ENCODE measurements around the gene OXCT2.

The OXCT2 gene

GRCh38 chr1:39802496-39803260, 31.5 kb upstream of the OXCT2 start:
- no CpG with 5 or more reads among the region's 14 CpGs for WGBS, 2 donors (ENCODE audit: extremely low coverage in 2 of 2, insufficient read length in 2 of 2, insufficient replicate concordance in 1 of 2)
- Histone ChIP-seq H4K91ac (ENCODE audit: low read depth, low read length, poor library complexity) (no peak overlapping the region), H3K27me3 (ENCODE audit: control insufficient read depth in 3 of 3, insufficient read depth in 3 of 3, low read depth in 1 of 3, low read length in 3 of 3) (peaks cover 0 to 3% (median 0%) of the 10 kb centered on the region in 3 experiments)

DNA sequence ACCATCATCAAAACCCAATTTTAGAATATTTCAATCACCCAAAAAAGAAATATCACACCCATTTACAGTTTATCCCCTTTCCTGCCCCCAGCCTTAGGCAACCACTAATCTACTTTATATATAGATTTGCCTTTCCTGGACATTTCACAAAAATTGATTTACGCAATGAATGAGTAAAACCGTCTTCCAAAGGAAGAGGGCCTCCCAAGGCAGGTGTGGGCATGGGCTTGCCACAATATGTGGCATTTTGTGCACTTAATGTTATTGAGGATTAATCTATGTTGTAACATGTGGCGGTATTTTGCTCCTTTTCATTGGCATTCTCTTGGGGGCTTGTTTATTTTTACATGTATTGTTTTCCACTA, 29.3 kb upstream of the OXCT2 start:
- Histone ChIP-seq H3K4ac (ENCODE audit: low read length) (no peak overlapping the region), H3K18ac (ENCODE audit: low read length) (no peak overlapping the region), H2AFZ (ENCODE audit: low read length) (no peak overlapping the region), H3K9me3 (replicated peaks in 1 of 2; ENCODE audit: control insufficient read depth in 2 of 2, insufficient read depth in 1 of 2, low read depth in 1 of 2, low read length in 2 of 2) (no peaks in the 10 kb centered on the region), H3K36me3 (replicated peaks in 1 of 2; ENCODE audit: control insufficient read depth in 2 of 2, insufficient read depth in 2 of 2, low read length in 2 of 2) (no peaks in the 10 kb centered on the region), H3K27ac (replicated peaks; ENCODE audit: low read length) (no peak overlapping the region), H3K27me3 (ENCODE audit: control insufficient read depth in 3 of 3, insufficient read depth in 3 of 3, low read depth in 1 of 3, low read length in 3 of 3) (peaks cover 0 to 6% (median 0%) of the 10 kb centered on the region in 3 experiments), H3K79me1 (ENCODE audit: low read depth, low read length) (no peaks in the 10 kb centered on the region), H4K8ac (ENCODE audit: low read depth, low read length) (no peak overlapping the region), H3K4me3 (ENCODE audit: low read length in 2 of 2) (no peak overlapping the region), H2BK15ac (ENCODE audit: low read length) (no peak overlapping the region), H3K4me2 (ENCODE audit: insufficient read depth, low read length, poor library complexity, severe bottlenecking) (no peak overlapping the region), H3K4me1 (ENCODE audit: control insufficient read depth in 2 of 2, insufficient read depth in 1 of 2, low read depth in 1 of 2, low read length in 2 of 2) (peaks cover 0 to 1% of the 10 kb centered on the region in 2 donors), H2AK5ac (ENCODE audit: low read depth, low read length) (no peak overlapping the region), H2BK12ac (ENCODE audit: low read length) (no peak overlapping the region), H2BK120ac (ENCODE audit: low read depth, low read length) (no peak overlapping the region), H3K14ac (ENCODE audit: low read length) (no peak overlapping the region), H3K9ac (ENCODE audit: low read depth, low read length, poor library complexity) (no peak overlapping the region), H3K23ac (ENCODE audit: low read depth, low read length, poor library complexity) (no peak overlapping the region), H2BK5ac (ENCODE audit: low read length) (no peak overlapping the region), H4K91ac (ENCODE audit: low read depth, low read length, poor library complexity) (no peak overlapping the region)
- WGBS, 2 donors (ENCODE audit: extremely low coverage in 2 of 2, insufficient read length in 2 of 2, insufficient replicate concordance in 1 of 2): no CpG with 5 or more reads among the region's 3 CpGs
- DNase-seq (ENCODE audit: low spot score): no peak

More at GRCh38 chr1:39802496-39803260, 31.5 kb upstream of the OXCT2 start:
- Histone ChIP-seq H4K8ac (ENCODE audit: low read depth, low read length) (no peak overlapping the region), H3K9me3 (replicated peaks in 1 of 2; ENCODE audit: control insufficient read depth in 2 of 2, insufficient read depth in 1 of 2, low read depth in 1 of 2, low read length in 2 of 2) (no peaks in the 10 kb centered on the region), H2BK5ac (ENCODE audit: low read length) (no peak overlapping the region), H3K9ac (ENCODE audit: low read depth, low read length, poor library complexity) (no peak overlapping the region), H3K4ac (ENCODE audit: low read length) (no peak overlapping the region), H3K4me1 (ENCODE audit: control insufficient read depth in 2 of 2, insufficient read depth in 1 of 2, low read depth in 1 of 2, low read length in 2 of 2) (peaks cover 0 to 1% of the 10 kb centered on the region in 2 donors), H3K14ac (ENCODE audit: low read length) (no peak overlapping the region), H2AK5ac (ENCODE audit: low read depth, low read length) (no peak overlapping the region), H3K18ac (ENCODE audit: low read length) (no peak overlapping the region), H3K4me2 (ENCODE audit: insufficient read depth, low read length, poor library complexity, severe bottlenecking) (no peak overlapping the region), H3K79me1 (ENCODE audit: low read depth, low read length) (no peaks in the 10 kb centered on the region), H2BK120ac (ENCODE audit: low read depth, low read length) (no peak overlapping the region), H2BK15ac (ENCODE audit: low read length) (no peak overlapping the region), H3K4me3 (ENCODE audit: low read length in 2 of 2) (no peak overlapping the region), H2AFZ (ENCODE audit: low read length) (peak overlapping the region; percentile 53), H3K27ac (replicated peaks; ENCODE audit: low read length) (no peak overlapping the region), H3K23ac (ENCODE audit: low read depth, low read length, poor library complexity) (no peak overlapping the region), H3K36me3 (replicated peaks in 1 of 2; ENCODE audit: control insufficient read depth in 2 of 2, insufficient read depth in 2 of 2, low read length in 2 of 2) (no peaks in the 10 kb centered on the region), H2BK12ac (ENCODE audit: low read length) (no peak overlapping the region)
- DNase-seq (ENCODE audit: low spot score): no peak

DNA sequence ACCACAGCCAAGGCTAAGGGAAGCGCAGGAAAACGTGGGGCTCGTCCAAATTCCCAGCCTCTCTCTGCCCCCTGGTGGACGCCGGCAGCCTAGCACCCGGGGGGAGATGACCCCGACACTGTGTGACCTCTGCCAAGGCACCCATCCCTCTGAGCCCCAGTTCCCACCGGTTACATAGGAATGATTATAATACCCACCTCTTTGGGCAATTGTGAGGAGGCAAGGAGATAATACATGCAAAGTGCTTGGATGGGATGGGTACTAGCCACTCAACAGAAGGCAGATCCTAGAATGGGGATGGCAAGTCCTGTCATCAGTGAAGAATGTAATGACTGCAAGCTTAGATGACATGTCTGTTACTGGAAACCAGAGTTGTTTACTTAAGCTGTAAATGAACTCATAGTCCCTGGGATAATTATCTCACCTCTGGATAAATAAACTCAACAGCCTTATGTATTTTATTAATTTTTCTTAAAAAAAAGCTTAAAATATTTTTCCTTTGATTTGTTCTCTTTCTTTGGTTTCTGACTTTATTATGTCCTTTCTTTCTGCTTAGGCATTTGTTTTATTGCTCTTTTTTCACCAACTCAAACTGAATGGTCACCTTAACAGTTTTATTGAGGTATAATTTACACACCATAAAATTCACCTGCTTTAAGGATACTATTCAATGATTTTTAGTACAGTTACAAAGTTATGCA, 28.8 kb upstream of the OXCT2 start:
- no peak overlapping the region for H3K27ac ChIP-seq (replicated peaks; ENCODE audit: low read length)
- no peak overlapping the region for H3K23ac ChIP-seq (ENCODE audit: low read depth, low read length, poor library complexity)
- no peaks in the 10 kb centered on the region for H3K36me3 ChIP-seq (replicated peaks in 1 of 2; ENCODE audit: control insufficient read depth in 2 of 2, insufficient read depth in 2 of 2, low read length in 2 of 2)
- no peak overlapping the region for H3K4me3 ChIP-seq (ENCODE audit: low read length in 2 of 2)
- no peak overlapping the region for H2BK5ac ChIP-seq (ENCODE audit: low read length)
- H3K27me3 ChIP-seq (ENCODE audit: control insufficient read depth in 3 of 3, insufficient read depth in 3 of 3, low read depth in 1 of 3, low read length in 3 of 3): peaks cover 0 to 6% (median 0%) of the 10 kb centered on the region in 3 experiments
- no CpG with 5 or more reads among the region's 8 CpGs for WGBS, 2 donors (ENCODE audit: extremely low coverage in 2 of 2, insufficient read length in 2 of 2, insufficient replicate concordance in 1 of 2)
- H2BK12ac ChIP-seq (ENCODE audit: low read length): no peak overlapping the region
- no peak overlapping the region for H4K8ac ChIP-seq (ENCODE audit: low read depth, low read length)
- no peak overlapping the region for H2AFZ ChIP-seq (ENCODE audit: low read length)
- no peak overlapping the region for H2BK15ac ChIP-seq (ENCODE audit: low read length)
- H2AK5ac ChIP-seq (ENCODE audit: low read depth, low read length): no peak overlapping the region
- H3K9ac ChIP-seq (ENCODE audit: low read depth, low read length, poor library complexity): no peak overlapping the region
- no peak overlapping the region for H3K4ac ChIP-seq (ENCODE audit: low read length)
- H3K4me2 ChIP-seq (ENCODE audit: insufficient read depth, low read length, poor library complexity, severe bottlenecking): no peak overlapping the region
- no peak overlapping the region for H3K14ac ChIP-seq (ENCODE audit: low read length)
- no peaks in the 10 kb centered on the region for H3K79me1 ChIP-seq (ENCODE audit: low read depth, low read length)
- peaks cover 0 to 1% of the 10 kb centered on the region in 2 donors for H3K4me1 ChIP-seq (ENCODE audit: control insufficient read depth in 2 of 2, insufficient read depth in 1 of 2, low read depth in 1 of 2, low read length in 2 of 2)
- no peak overlapping the region for H3K18ac ChIP-seq (ENCODE audit: low read length)
- no peaks in the 10 kb centered on the region for H3K9me3 ChIP-seq (replicated peaks in 1 of 2; ENCODE audit: control insufficient read depth in 2 of 2, insufficient read depth in 1 of 2, low read depth in 1 of 2, low read length in 2 of 2)
- no peak overlapping the region for H2BK120ac ChIP-seq (ENCODE audit: low read depth, low read length)
- peak; percentile 58 for DNase-seq (ENCODE audit: low spot score)
- no peak overlapping the region for H4K91ac ChIP-seq (ENCODE audit: low read depth, low read length, poor library complexity)
